GM10248 (cell line): ENCODE measurements around the gene CCDC33.

Experiments used
- CTCF ChIA-PET: fragments of 300-600 bp; sonication (Branson Sonifier 250); formaldehyde crosslinking; extraction: SDS; loops from one replicate; lab custom pipeline; 2021; ENCODE audit warnings: antibody characterized with exemption; lab: Yijun Ruan, JAX
- POLR2A ChIA-PET: fragments of 350-650 bp; sonication (Branson Sonifier 250); formaldehyde crosslinking; extraction: SDS; loops from one replicate; lab custom pipeline; 2020; ENCODE audit warnings: antibody characterized with exemption; lab: Yijun Ruan, JAX
- DNase-seq: peaks from one replicate; pipeline ENCODE4 v3.0.0; 2012; ENCODE audit errors: extremely low spot score
- TF ChIP-seq, protein P1 (sequence below): IDR thresholded peaks from 2 replicates; pipeline ENCODE4 v1.5.1; 2012; ENCODE audit warnings: mild to moderate bottlenecking, low read depth; ENCODE audit errors: extremely low read depth, missing control alignments, control extremely low read depth

The CCDC33 gene

DNA sequence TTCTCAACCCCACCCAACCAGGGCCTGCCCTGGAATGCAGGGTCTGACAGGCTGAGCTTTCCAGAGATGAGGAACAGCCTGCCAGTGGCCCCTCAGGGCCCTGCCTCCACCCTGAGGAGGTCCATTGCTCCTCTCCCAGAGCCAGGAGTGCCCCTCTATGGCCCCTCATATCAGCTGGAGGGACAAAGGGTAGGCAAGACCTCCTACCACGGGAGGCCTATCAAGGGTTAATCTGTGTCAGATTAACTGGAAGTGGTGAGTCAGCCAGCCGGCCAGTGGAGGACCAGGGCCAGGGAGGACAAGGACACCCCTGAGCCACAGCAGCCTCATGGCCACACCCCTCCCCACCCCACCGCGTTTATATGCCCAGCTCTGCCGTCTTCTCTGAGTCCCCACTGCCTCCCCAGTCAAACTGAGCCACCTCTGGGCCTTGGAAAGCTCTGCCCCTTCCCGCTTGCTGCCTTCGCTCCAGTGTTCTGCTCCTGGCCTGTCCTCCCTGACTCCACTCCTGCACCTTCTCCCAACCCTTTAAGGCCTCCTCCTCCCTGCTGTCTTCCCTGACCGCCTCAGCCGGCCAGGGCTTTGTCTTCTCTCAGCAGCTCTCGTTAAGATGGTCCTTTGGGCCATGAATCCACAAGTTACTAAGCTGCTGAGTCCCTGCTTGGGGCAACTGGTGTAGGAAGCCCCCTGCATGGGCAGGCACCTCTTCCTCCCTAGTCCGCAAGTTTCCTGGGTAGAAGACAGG is 6.5 kb downstream of the CCDC33 start:
- DNase-seq, result no peak

DNA sequence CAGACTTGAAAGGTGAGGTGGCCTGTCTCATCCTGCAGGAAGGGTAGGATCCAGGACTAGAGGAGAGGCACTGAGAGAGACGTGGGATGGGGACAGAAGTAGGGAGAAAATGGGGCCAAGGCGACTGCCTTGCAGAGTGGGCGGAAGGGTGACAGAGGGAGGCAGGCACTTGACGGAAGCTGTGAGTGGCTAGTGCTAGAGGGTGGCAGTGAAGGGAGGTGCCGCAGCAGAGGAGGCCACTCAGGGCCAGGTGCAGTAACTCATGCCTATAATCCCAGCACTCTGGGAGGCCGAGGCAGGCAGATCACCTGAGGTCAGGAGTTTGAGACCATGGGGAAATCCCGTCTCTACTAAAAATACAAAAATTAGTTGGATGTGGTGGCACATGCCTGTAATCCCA is 7.3 kb downstream of the CCDC33 start:
- TF ChIP-seq, protein P1, sequence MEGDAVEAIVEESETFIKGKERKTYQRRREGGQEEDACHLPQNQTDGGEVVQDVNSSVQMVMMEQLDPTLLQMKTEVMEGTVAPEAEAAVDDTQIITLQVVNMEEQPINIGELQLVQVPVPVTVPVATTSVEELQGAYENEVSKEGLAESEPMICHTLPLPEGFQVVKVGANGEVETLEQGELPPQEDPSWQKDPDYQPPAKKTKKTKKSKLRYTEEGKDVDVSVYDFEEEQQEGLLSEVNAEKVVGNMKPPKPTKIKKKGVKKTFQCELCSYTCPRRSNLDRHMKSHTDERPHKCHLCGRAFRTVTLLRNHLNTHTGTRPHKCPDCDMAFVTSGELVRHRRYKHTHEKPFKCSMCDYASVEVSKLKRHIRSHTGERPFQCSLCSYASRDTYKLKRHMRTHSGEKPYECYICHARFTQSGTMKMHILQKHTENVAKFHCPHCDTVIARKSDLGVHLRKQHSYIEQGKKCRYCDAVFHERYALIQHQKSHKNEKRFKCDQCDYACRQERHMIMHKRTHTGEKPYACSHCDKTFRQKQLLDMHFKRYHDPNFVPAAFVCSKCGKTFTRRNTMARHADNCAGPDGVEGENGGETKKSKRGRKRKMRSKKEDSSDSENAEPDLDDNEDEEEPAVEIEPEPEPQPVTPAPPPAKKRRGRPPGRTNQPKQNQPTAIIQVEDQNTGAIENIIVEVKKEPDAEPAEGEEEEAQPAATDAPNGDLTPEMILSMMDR, result no peak
- DNase-seq, result no peak
- ChIA-PET CTCF (no interaction called here), POLR2A (no interaction called here)

More for the DNA sequence above, 6.5 kb downstream of the CCDC33 start:
- TF ChIP-seq, protein P1, result no peak
- ChIA-PET CTCF (interaction anchor here (1.4 kb wide), 1 partner anchor 12 kb away, joined by 6 read pairs; no protein-coding TSS in a partner anchor), POLR2A (no interaction called here)

DNA sequence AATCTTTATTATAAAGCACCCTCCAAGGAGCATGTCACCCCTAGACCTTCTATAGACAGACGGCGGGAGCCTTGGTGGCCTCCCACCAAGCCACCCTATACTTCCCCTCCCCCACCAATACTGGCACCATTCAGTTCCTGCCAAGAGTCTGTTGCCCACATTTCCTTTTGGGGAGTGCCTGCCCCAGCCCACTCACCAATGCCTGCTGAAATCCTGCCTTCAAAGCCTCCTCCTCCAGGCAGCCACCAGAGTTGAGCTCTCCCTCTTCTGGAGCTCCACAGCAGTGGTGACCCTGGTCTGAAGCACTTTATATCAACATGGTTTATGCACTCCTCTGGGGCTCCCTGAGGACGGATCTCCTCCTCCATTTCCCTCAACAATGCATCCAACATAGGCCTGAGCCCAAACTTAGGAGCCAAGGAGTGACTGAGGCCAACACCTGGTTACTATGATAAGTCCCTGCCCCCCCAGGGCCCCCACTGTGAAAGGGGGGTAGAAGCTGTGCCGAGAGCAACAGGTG is 8.8 kb downstream of the CCDC33 start:
- CTCF ChIA-PET, result interaction anchor here (1.2 kb wide), 1 partner anchor 78 kb away, joined by 3 read pairs; no protein-coding TSS in a partner anchor
- POLR2A ChIA-PET, result no interaction called here
- TF ChIP-seq, protein P1, result no peak
- no peak for DNase-seq

DNA sequence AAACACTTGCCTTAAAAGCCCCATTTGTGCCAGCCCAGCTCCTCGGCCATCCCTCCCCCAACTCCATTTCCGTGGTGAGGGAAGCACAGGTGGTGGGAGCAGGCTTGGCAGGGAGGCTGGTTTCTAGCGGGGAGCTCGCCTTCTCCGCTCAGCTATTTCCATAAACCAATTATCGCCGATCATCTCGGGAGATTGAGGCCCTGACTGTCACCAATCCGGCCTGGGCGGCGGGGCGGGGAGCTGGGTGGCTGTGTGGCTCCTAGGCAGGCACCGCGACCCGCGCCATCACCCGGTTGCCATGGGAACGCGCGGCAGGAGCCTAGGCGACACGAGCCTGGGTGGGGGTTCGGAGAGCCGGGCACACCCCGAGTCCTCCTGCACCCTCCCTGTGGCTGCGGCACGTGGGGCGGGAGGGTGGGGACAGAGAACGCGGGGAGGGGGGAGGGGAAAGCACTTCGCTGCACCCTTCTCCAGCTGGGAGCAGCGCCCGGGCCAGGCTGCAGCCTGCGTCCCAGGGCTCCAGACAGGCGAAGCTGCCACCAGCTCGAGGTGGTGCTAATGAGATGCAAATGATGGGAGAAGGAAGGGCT is 9.3 kb downstream of the CCDC33 start:
- CTCF ChIA-PET, result interaction anchor here (1.2 kb wide), 1 partner anchor 77 kb away, joined by 3 read pairs; no protein-coding TSS in a partner anchor
- DNase-seq, result no peak
- POLR2A ChIA-PET, result no interaction called here

DNA sequence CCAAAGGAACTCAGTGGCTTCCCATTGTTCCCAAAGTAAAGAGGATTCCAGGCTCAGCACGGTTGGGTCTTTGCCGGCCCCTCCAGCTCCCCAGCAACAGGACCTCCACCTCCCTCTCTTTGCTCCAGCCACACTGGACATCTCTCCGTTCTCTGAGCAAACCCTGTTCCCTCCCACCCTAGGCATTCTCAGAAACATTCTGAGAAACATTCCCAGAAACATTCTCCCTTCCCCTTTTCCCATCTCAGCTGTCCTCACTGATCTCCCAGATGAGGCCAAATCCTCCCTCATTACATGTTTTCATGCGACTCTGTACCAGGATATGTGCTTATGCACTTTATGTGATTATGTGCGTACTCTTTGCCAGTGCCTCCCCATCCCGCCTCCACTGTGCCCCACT is 14.1 kb downstream of the CCDC33 start:
- ChIA-PET CTCF (interaction anchor here (0.6 to 1.4 kb wide), 3 partner anchors 11 to 72 kb away, joined by 3 to 5 read pairs (median 3); no protein-coding TSS in a partner anchor), POLR2A (no interaction called here)
- TF ChIP-seq, protein P1, result no peak
- no peak for DNase-seq

More for the DNA sequence above, 9.3 kb downstream of the CCDC33 start:
- TF ChIP-seq, protein P1, result no peak

DNA sequence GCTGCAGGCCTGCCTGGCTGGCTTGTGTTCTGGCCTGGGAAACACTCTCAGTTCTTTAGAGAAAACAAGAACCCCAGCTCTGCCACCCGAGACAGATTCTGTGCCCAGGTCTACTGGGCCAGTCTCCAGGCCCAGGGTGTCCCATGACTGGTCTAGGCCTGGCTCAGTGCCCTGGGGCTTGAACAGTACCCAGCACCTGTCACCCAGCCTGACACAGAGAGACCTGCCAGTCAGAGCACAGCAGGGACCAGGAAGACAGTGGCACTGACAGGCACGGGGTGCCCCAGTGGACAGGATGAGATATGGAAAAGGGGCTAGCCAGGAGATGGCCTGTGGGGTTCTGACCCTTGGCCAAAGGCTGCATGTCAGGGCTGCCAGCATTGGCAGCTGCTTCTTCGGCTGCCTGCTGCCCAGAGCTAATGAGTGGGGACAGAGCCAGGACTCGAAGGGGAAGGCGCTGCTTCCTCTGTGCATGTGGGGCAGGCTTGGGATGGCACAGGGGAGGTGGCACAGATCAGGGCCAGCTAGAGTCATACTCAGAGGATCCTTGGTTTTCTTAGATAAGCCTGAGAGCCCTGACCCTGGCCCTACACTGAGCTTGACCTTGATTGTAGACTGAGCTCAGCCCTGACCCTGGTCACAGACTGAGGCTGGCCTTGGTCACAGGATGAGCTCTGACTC is 15.1 kb downstream of the CCDC33 start:
- POLR2A ChIA-PET, result no interaction called here
- DNase-seq, result no peak
- TF ChIP-seq, protein P1, result no peak
- CTCF ChIA-PET, result interaction anchor here (1.0 to 1.4 kb wide), 4 partner anchors 9 to 197 kb away, joined by 3 to 5 read pairs (median 3); no protein-coding TSS in a partner anchor
